Left lung (tissue), 10 donors: ENCODE results near the gene GRIK1. TPM values are rescaled to one million over a fixed set of nuclear protein-coding genes. Genes with fewer than 3 reads are reported as not detected.

Experiments
- ATAC-seq: fragments of 200-7000 bp; cut with Tn5 transposase; one replicate; pipeline ENCODE4 v1.9.1; 2020; ENCODE audit warnings: moderate library complexity
- DNase-seq, 4 donors: peaks; one replicate each; pipeline ENCODE4 v3.0.0-alpha.2; 2013 to 2020
- H3K27ac ChIP-seq, 2 donors: fragments of 200-600 bp; sonication (generic) in 1 of 2; one replicate each; pipeline versions ENCODE4 v1.5.0 to v1.8.0; 2020 to 2021
- H3K27me3 ChIP-seq, 2 donors: fragments of 200-600 bp; sonication (generic) in 1 of 2; one replicate each; pipeline versions ENCODE4 v1.5.0 to v1.8.0; 2020 to 2021
- H3K36me3 ChIP-seq, 2 donors: fragments of 200-600 bp; sonication (generic) in 1 of 2; one replicate each; pipeline versions ENCODE4 v1.5.0 to v1.8.0; 2020 to 2021
- H3K4me1 ChIP-seq, 2 donors: fragments of 200-600 bp; one replicate each; pipeline ENCODE4 v1.8.0; 2021
- H3K4me3 ChIP-seq, 2 donors: fragments of 200-600 bp; sonication (generic) in 1 of 2; one replicate each; pipeline versions ENCODE4 v1.5.0 to v1.8.0; 2020 to 2021; ENCODE audit warnings: mild to moderate bottlenecking in 1 of 2
- H3K9me3 ChIP-seq, 2 donors: fragments of 200-600 bp; sonication (generic) in 1 of 2; one replicate each; pipeline versions ENCODE4 v1.5.0 to v1.8.0; 2020 to 2021
- intact Hi-C, 2 donors: fragments of 100-400 bp; cut with DNase I; formaldehyde crosslinking; loops; one replicate each; pipeline versions ENCODE4 v1.11.2 to v1.14.2; 2022
- polyA plus RNA-seq, 6 donors: library from polyadenylated mRNA; unstranded; fragments of 120-200 nt; gene quantifications; one replicate each; pipeline ENCODE4 v1.2.1, GENCODE V29; 2013; ENCODE audit not compliant: insufficient read length in 6 of 6
- total RNA-seq, 2 donors: library from RNA; stranded (reverse); fragmentation: NEBNext Ultra II Directional; extraction: Animal tissue kit (Norgen Biotek cat#: 25700); gene quantifications; one replicate each; pipeline ENCODE4 v1.2.1, GENCODE V29; 2021
- TF ChIP-seq, protein P1 (sequence below), 2 donors: fragments of 200-600 bp; sonication (generic) in 1 of 2; IDR thresholded peaks; one replicate each; pipeline versions ENCODE4 v1.5.0 to v1.8.0; 2021; ENCODE audit warnings: antibody characterized with exemption in 2 of 2
- donor health status: DM: no; HTN: yes; CAD: no.
- donor health status: DM: no; HTN: no; CAD: no.

The GRIK1 gene
- total and polyA plus RNA-seq, 8 donors, result 0.38 to 1.5 (median 0.62) TPM; not detected in 2

GRCh38 chr21:29789393-29789792 lies 150.4 kb downstream of the GRIK1 start:
- TF ChIP-seq, protein P1, sequence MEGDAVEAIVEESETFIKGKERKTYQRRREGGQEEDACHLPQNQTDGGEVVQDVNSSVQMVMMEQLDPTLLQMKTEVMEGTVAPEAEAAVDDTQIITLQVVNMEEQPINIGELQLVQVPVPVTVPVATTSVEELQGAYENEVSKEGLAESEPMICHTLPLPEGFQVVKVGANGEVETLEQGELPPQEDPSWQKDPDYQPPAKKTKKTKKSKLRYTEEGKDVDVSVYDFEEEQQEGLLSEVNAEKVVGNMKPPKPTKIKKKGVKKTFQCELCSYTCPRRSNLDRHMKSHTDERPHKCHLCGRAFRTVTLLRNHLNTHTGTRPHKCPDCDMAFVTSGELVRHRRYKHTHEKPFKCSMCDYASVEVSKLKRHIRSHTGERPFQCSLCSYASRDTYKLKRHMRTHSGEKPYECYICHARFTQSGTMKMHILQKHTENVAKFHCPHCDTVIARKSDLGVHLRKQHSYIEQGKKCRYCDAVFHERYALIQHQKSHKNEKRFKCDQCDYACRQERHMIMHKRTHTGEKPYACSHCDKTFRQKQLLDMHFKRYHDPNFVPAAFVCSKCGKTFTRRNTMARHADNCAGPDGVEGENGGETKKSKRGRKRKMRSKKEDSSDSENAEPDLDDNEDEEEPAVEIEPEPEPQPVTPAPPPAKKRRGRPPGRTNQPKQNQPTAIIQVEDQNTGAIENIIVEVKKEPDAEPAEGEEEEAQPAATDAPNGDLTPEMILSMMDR (IDR thresholded peaks at IDR 0.05), result no peak
- no peak for ATAC-seq
- intact Hi-C loops, result no loop called here

DNA sequence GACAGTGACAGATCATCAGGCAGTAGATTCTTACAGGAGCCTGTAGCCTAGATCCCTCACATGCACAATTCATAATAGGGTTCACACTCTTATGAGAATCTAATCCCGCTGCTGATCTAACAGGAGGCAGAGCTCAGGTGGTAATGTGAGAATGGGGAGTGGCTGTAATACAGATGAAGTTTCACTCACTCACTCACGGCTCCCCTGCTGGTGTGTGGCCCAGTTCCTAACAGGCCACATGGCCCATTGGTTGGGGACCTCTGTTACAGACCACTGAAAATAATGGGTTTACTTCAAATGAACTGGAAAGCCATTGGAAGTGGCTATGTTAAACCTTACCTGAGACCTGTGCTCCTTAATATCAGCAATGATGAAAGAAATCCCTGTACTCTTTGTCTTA lies 151.0 kb downstream of the GRIK1 start:
- TF ChIP-seq, protein P1 (IDR thresholded peaks at IDR 0.05), result no peak
- no peaks in the 10 kb centered on the region for H3K36me3 ChIP-seq
- no peaks in the 10 kb centered on the region for H3K9me3 ChIP-seq
- H3K4me3 ChIP-seq, result no peak overlapping the region
- no peaks in the 10 kb centered on the region for H3K4me1 ChIP-seq
- DNase-seq, result no peak
- H3K27me3 ChIP-seq, result no peaks in the 10 kb centered on the region
- intact Hi-C loops, result no loop called here
- no peak overlapping the region for H3K27ac ChIP-seq
- ATAC-seq, result no peak

More at GRCh38 chr21:29789393-29789792, 150.4 kb downstream of the GRIK1 start:
- Histone ChIP-seq H3K9me3 (no peaks in the 10 kb centered on the region), H3K4me3 (no peak overlapping the region), H3K27ac (no peak overlapping the region), H3K36me3 (no peaks in the 10 kb centered on the region), H3K27me3 (no peaks in the 10 kb centered on the region), H3K4me1 (no peaks in the 10 kb centered on the region)
- DNase-seq, result no peak

DNA sequence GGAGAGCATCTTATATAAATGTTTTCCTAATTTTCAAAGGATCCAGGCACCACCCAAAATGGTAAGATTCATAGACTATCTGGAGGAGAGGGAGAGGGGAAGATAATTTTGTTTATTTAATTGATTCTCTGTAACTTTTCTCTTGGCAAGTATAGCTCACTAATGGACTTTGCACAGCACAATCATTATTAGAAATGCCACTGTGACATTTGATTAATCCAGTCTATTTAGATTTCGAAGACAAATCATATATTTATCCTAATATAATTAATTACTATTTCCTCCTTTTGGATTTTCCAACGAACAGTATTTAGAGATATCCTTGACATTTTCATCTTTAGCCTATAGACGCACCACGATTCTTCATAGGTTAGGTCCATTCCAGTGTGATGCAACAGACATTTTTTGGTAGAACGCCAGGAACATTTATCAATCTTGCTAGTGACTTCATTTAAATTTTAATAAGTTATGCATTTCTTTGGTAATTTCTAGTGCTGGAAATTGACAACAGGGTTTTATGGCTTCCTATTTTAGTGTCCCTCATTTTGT lies 152.4 kb downstream of the GRIK1 start:
- TF ChIP-seq, protein P1 (IDR thresholded peaks at IDR 0.05), result no peak
- intact Hi-C loops, result no loop called here
- H3K9me3 ChIP-seq, result no peaks in the 10 kb centered on the region
- ATAC-seq, result no peak
- no peaks in the 10 kb centered on the region for H3K36me3 ChIP-seq
- no peaks in the 10 kb centered on the region for H3K4me1 ChIP-seq
- no peak for DNase-seq
- H3K27me3 ChIP-seq, result no peaks in the 10 kb centered on the region
- no peak overlapping the region for H3K4me3 ChIP-seq
- no peak overlapping the region for H3K27ac ChIP-seq

- Histone ChIP-seq H3K4me1 (no peaks in the 10 kb centered on the region), H3K4me3 (no peak overlapping the region), H3K36me3 (no peaks in the 10 kb centered on the region), H3K27ac (no peak overlapping the region), H3K27me3 (no peaks in the 10 kb centered on the region), H3K9me3 (no peaks in the 10 kb centered on the region)
- no peak for DNase-seq
- ATAC-seq, result no peak
- intact Hi-C loops, result no loop called here
- TF ChIP-seq, protein P1 (IDR thresholded peaks at IDR 0.05), result no peak
Observed at GRCh38 chr21:29786496-29787360, 153.1 kb downstream of the GRIK1 start.

DNA sequence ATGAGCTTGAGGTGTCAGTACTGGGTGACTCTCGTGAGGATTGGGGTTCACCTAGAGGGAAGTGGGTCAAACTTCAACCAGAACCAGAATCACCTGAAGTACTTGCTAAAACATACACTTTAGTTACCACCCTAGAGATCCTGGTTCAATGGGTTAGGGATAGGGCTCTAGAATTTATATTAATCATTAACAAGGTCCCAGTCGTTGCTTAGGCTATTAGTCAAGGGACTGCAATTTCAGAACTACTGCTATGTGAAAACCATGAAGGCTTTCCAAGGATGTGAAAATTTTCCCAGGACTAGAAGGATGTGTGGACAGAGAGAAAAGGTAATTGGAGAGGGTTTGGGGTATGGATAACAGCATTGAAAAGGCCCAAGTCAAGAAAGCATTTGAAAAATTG lies 162.6 kb downstream of the GRIK1 start:
- TF ChIP-seq, protein P1 (IDR thresholded peaks at IDR 0.05), result no peak
- ATAC-seq, result no peak
- DNase-seq, result no peak
- Histone ChIP-seq H3K27ac (no peak overlapping the region), H3K27me3 (no peaks in the 10 kb centered on the region), H3K9me3 (no peaks in the 10 kb centered on the region), H3K36me3 (no peaks in the 10 kb centered on the region), H3K4me1 (no peaks in the 10 kb centered on the region), H3K4me3 (no peak overlapping the region)
- intact Hi-C loops, result no loop called here
